Heart left ventricle (tissue), 16 donors: ENCODE data around the gene TPSD1. TPM values are rescaled to one million over a fixed set of nuclear protein-coding genes. Genes with fewer than 3 reads are reported as not detected.

ENCODE experiments used
- ATAC-seq, 4 donors: fragments of 200-7000 bp; cut with Tn5 transposase; one replicate each; pipeline ENCODE4 v1.9.1; 2020 to 2022; ENCODE audit warnings: moderate library complexity in 4 of 4, mild to moderate bottlenecking in 3 of 4, moderate number of reproducible peaks in 1 of 4
- DNase-seq, 5 donors: peaks; one replicate each; pipeline ENCODE4 v3.0.0-alpha.2; 2020
- H3K27ac ChIP-seq, 12 donors: fragments of 200-600 bp; sonication (generic) in 4 of 12; one replicate each; pipeline versions ENCODE4 v1.5.0 to v1.8.0; 2016 to 2022; ENCODE audit warnings: mild to moderate bottlenecking in 2 of 12
- H3K27me3 ChIP-seq, 9 donors: fragments of 200-600 bp; sonication (generic) in 2 of 9; one replicate each; pipeline versions ENCODE4 v1.5.1 to v1.8.0; 2016 to 2022; ENCODE audit warnings: mild to moderate bottlenecking in 3 of 9
- H3K36me3 ChIP-seq, 9 donors: fragments of 200-600 bp; sonication (generic) in 2 of 9; one replicate each; pipeline versions ENCODE4 v1.5.0 to v1.8.0; 2018 to 2022; ENCODE audit warnings: mild to moderate bottlenecking in 2 of 9
- H3K4me1 ChIP-seq, 12 donors: fragments of 200-600 bp; sonication (generic) in 4 of 12; one replicate each; pipeline versions ENCODE4 v1.5.0 to v1.8.0; 2016 to 2022; ENCODE audit warnings: mild to moderate bottlenecking in 3 of 12
- H3K4me3 ChIP-seq, 12 donors: fragments of 200-600 bp; sonication (generic) in 4 of 12; one replicate each; pipeline versions ENCODE4 v1.5.0 to v1.8.0; 2017 to 2022; ENCODE audit warnings: mild to moderate bottlenecking in 9 of 12, moderate library complexity in 4 of 12
- H3K9me3 ChIP-seq, 12 donors: fragments of 200-600 bp; sonication (generic) in 4 of 12; one replicate each; pipeline versions ENCODE4 v1.5.0 to v1.8.0; 2016 to 2022; ENCODE audit warnings: mild to moderate bottlenecking in 1 of 12
- CTCF ChIP-seq, 12 donors: fragments of 200-600 bp; sonication (generic) in 4 of 12; IDR thresholded peaks; one replicate each; pipeline versions ENCODE4 v1.5.0 to v1.8.0; 2018 to 2022; ENCODE audit warnings: antibody characterized with exemption in 12 of 12, mild to moderate bottlenecking in 5 of 12
- POLR2A ChIP-seq, 2 donors: fragments of 450-650 bp; IDR thresholded peaks; one replicate each; pipeline ENCODE4 v1.6.1; 2017; ENCODE audit warnings: antibody characterized with exemption in 2 of 2, mild to moderate bottlenecking in 2 of 2, moderate library complexity in 2 of 2
- WGBS, 4 donors: extraction: QIAGEN DNeasy Blood & Tissue Kit in 2 of 4; methylation state at CpG; one replicate each; pipeline versions ENCODE4 v1.1.5 to v1.1.7; 2013 to 2018; 5-methylcytosine and 5-hydroxymethylcytosine counted together
- intact Hi-C, 10 donors: fragments of 100-400 bp; cut with DNase I; formaldehyde crosslinking; loops; one replicate each; pipeline versions ENCODE4 v1.11.1 to v1.14.2; 2022
- polyA plus RNA-seq, 2 donors: library from polyadenylated mRNA; stranded (reverse); fragments of 200-250 nt; gene quantifications; one replicate each; pipeline ENCODE4 v1.2.3, GENCODE V29; 2013
- total RNA-seq, 9 donors: library from RNA; depleted of rRNA in 2 of 9; stranded (reverse); fragments of >200 nt in 2 of 9; fragmentation: NEBNext Ultra II Directional in 3 of 9; extraction: Animal tissue kit (Norgen Biotek cat#: 25700) in 3 of 9; gene quantifications; one replicate each; pipeline versions ENCODE4 v1.1.0 to v1.2.4, GENCODE V29; 2016 to 2023
- donor health status: ischemic (EF 13 %, LVEDD 7.1; RV severe dilation, severe dysfunction).
- donor health status: healthy with polysubstance abuse.
- donor health status: DM: no; HTN: yes; CAD: no.
- donor health status: DM: no; HTN: no; CAD: no.
- donor health status: ischemic (EF 25% LVEDD 6.9; RV normal size, moderate dysfunction).
- donor health status: ischemic (EF 25% LVEDD 5.7; RV mildly dilated, moderate dysfunction).
- donor health status: healthy.
- donor health status: DM: yes; HTN: yes; CAD: no.
- donor health status: ischemic (EF 35%, LVEDD 5.7; RV mildly dilated, moderate dysfunction).
- donor health status: nonischemic (EF 11% LVEDD 7.7; RV severe dilation, severe dysfunction).
- donor health status: DM: yes; HTN: yes; CAD: no.
- donor health status: PGD.
- donor health status: ischemic (EF 29% LVEDD 5.4; RV normal size, mild dysfunction).
- donor health status: nonischemic (EF 23%, LVEDD 6.1; RV moderate dilation, normal function).

TPSD1 gene
- total and polyA plus RNA-seq, 11 donors = 0.17 to 0.38 TPM; not detected in 9

- WGBS, 4 donors = 93 to 95% (median 93%) methylated on average over 24 to 43 of the region's 43 CpGs
- no peak overlapping the region for H3K27ac ChIP-seq
- TF ChIP-seq CTCF (IDR thresholded peaks at IDR 0.05) = no peak
- TF ChIP-seq POLR2A (IDR thresholded peaks at IDR 0.05) = no peak
- H3K36me3 ChIP-seq = peaks cover 0 to 4% (median 0%) of the 10 kb centered on the region in 9 donors
- intact Hi-C loops = no loop called here
- no peaks in the 10 kb centered on the region for H3K27me3 ChIP-seq
- H3K4me3 ChIP-seq = no peak overlapping the region
- ATAC-seq = no peak
- H3K4me1 ChIP-seq = no peaks in the 10 kb centered on the region
- H3K9me3 ChIP-seq = no peaks in the 10 kb centered on the region
- no peak for DNase-seq
These were observed 46.8 kb upstream of the TPSD1 start for GRCh38 chr16:1209081-1209480.

- ATAC-seq (no peak), DNase-seq (no peak)
- Histone ChIP-seq H3K4me1 (no peaks in the 10 kb centered on the region), H3K36me3 (peaks cover 0 to 4% (median 0%) of the 10 kb centered on the region in 9 donors), H3K9me3 (no peaks in the 10 kb centered on the region), H3K27ac (no peak overlapping the region), H3K27me3 (no peaks in the 10 kb centered on the region), H3K4me3 (no peak overlapping the region)
- WGBS, 4 donors = 84 to 90% (median 88%) methylated on average over 16 to 23 of the region's 23 CpGs
- TF ChIP-seq CTCF (IDR thresholded peaks at IDR 0.05) (no peak), POLR2A (IDR thresholded peaks at IDR 0.05) (no peak)
- intact Hi-C loops = no loop called here
These were observed 45.4 kb upstream of the TPSD1 start for GRCh38 chr16:1210461-1210860.

DNA sequence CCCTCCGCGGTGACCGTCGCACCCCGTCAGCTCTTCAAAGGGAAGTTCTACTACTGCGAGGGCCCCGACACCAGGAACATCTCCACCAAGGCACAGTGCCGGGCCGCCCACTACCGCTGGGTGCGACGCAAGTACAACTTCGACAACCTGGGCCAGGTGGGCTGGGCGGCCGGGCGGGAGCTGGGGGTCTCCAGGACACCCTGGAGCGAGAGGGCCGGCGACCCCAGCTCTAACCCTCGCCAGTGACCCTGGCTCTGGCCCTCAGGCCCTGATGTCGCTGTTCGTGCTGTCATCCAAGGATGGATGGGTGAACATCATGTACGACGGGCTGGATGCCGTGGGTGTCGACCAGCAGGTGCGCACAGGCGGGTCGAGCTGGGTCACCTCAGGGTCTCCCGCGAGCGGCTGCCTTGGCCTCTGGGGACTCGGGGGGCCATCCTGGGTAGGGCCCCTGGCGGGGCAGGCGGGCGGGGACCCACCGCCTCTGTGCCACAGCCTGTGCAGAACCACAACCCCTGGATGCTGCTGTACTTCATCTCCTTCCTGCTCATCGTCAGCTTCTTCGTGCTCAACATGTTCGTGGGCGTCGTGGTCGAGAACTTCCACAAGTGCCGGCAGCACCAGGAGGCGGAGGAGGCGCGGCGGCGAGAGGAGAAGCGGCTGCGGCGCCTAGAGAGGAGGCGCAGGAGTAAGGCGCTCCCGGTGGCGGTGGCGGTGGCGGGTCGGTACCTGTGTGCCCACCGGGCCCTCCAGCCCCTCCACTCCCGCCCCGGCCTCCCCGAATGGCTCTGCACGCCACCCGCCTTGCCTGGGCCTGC lies 44.2 kb upstream of the TPSD1 start:
- TF ChIP-seq POLR2A (IDR thresholded peaks at IDR 0.05) (no peak), CTCF (IDR thresholded peaks at IDR 0.05) (no peak)
- intact Hi-C loops = no loop called here
- Histone ChIP-seq H3K27me3 (no peaks in the 10 kb centered on the region), H3K9me3 (no peaks in the 10 kb centered on the region), H3K36me3 (peaks cover 0 to 4% (median 0%) of the 10 kb centered on the region in 9 donors), H3K4me1 (no peaks in the 10 kb centered on the region), H3K27ac (no peak overlapping the region), H3K4me3 (no peak overlapping the region)
- 93 to 95% (median 93%) methylated on average over 51 to 65 of the region's 65 CpGs for WGBS, 4 donors
- DNase-seq (no peak), ATAC-seq (no peak)

- no peak for TF ChIP-seq POLR2A (IDR thresholded peaks at IDR 0.05)
- no peak for TF ChIP-seq CTCF (IDR thresholded peaks at IDR 0.05)
- 89 to 100% (median 91%) methylated on average over 1 to 40 of the region's 40 CpGs for WGBS, 4 donors
These were observed 43.2 kb upstream of the TPSD1 start for GRCh38 chr16:1212616-1213194.

More at GRCh38 chr16:1212616-1213194, 43.2 kb upstream of the TPSD1 start:
- peaks cover 0 to 4% (median 0%) of the 10 kb centered on the region in 9 donors for H3K36me3 ChIP-seq
- H3K27me3 ChIP-seq = no peaks in the 10 kb centered on the region
- H3K4me1 ChIP-seq = no peaks in the 10 kb centered on the region
- intact Hi-C loops = no loop called here
- H3K27ac ChIP-seq = no peak overlapping the region
- H3K4me3 ChIP-seq = no peak overlapping the region
- H3K9me3 ChIP-seq = no peaks in the 10 kb centered on the region
- no peak for ATAC-seq
- DNase-seq = no peak
